ENCODE data around the gene PSORS1C2.

Gene PSORS1C2

GRCh38 chr6:31113861-31114540, 24.9 kb downstream of the PSORS1C2 start:
- DNase-seq (ENCODE audit: low spot score), result no peak

DNA sequence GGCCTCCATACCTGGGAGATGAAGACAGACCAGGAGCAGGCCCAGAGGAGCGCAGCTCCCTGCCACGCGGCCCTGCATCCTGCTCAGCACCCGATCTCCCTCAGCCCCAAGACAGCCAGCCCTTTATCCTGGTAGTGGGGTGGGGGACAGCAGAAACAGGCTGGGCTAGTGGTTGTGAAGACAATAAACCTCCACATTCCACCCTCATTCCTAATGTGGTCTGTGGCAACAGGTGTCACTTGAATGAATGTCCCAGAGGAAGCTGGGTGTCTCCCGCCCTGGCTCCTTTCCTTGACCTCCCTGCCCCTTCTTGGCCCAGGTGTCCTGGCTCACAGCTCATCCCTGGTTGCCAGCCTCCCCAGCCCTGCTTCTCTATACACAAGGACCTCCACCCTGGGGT, 26.4 kb downstream of the PSORS1C2 start, which contains the start of gene C6orf15:
C6orf15 (minus strand) TSS at position 98 of the 400 bp plus-strand sequence; CDS start at position 78, 20 bp downstream.
- DNase-seq (ENCODE audit: low spot score), result no peak

GRCh38 chr6:31111712-31112111, 27.2 kb downstream of the PSORS1C2 start:
- DNase-seq (ENCODE audit: low spot score), result no peak

DNA sequence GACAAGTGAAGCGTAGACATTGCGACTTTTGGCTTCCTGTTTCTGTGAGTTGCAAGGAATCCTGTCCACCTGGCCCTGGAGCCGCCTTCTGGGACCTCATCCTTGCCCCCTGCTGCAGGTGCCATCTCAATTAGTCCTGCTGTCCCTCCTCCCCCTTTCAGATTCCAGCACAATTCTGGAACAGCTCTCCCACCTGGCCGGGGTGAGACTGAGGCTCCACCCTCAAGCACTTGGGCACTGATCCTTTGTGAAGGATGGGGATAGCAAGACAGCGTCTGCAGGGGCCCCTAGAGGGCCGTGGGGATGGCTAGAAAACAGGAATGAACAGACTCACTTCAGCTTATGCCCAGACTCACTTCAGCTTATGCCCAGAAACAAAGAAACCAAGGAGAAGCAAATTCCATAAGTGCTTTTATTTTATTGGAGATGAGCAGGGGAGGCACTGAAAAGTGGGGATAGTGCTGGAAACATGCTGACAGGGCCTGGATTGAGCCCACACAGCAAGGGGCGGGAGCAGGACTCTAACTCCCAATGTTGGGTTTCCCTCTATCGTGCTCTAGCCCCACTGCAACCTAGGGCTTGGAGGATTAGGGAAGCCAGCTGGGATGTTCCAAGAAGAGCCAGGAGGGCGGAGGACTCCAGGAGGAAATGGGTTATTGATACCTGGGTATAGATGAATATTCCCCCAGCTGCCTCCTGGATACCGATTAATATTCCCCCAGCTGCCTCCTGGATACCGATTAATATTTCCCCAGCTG, 27.9 kb downstream of the PSORS1C2 start:
- no peak for DNase-seq (ENCODE audit: low spot score)

DNA sequence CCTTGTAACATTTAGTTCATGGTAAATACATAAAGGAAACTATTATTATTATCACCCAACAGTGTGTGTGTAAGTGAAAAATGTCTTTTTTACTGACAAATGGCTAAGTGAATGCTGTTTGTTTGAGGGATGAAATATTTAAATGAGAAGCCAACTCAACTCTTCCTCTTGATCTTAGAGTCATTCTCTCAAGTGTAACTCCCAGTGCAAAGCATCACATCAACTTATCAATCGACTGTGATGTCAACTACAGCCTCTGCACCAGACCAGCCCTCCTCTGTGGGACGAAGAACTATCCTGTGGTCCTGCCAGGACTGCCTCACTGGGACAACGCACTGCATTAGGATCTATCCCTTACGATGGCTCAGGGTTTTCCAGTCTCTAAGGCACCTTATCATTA, 31.8 kb downstream of the PSORS1C2 start:
- DNase-seq (ENCODE audit: low spot score), result no peak

GRCh38 chr6:31103136-31103535, 35.7 kb downstream of the PSORS1C2 start:
- DNase-seq (ENCODE audit: low spot score), result no peak

GRCh38 chr6:31098449-31098938, 40.4 kb downstream of the PSORS1C2 start:
- DNase-seq (ENCODE audit: low spot score), result no peak

GRCh38 chr6:31096656-31097055, 42.2 kb downstream of the PSORS1C2 start:
- DNase-seq (ENCODE audit: low spot score), result no peak

DNA sequence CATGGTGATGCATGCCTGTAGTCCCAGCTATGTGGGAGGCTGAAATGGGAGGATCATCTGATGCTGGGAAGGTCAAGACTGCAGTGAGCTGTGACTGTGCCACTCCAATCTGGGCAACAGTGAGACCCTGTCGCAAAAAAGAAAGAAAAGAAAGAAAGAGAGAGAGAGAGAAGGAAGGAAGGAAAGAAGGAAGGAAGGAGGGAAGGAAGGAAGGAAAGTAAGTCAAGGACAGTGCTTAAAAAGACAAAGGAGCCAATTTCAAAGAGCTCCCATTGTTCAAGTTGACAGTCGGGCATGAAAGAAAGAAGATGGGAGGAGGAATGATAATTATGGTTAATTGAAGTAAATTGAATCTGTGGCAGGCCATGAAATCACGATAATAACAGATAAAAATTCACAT, 42.7 kb downstream of the PSORS1C2 start:
- no peak for DNase-seq (ENCODE audit: low spot score)

DNA sequence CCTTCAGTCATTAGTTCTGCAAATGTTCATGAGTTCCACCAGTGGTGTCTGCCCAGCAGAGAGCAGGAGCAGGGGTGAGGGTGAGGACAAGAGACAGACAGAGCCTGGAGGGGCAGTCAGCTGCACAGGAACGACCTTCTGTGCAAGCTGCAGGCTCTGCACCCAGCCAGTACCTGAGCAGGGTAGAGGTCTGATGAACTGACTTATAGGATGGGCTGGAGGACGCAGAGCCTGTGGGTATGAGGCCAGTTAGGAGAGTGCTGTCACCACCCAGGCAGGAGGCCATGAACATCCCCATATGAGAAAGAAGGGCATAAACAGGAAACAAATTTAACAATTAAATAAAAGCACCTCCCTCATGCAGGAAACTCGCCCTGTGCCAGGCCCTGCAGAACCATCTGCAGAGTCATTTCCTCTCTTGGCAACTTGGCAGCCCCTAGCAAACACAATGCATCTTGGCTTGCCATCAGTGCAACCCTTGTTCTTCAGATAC, 44.4 kb downstream of the PSORS1C2 start:
- DNase-seq (ENCODE audit: low spot score), result no peak

DNA sequence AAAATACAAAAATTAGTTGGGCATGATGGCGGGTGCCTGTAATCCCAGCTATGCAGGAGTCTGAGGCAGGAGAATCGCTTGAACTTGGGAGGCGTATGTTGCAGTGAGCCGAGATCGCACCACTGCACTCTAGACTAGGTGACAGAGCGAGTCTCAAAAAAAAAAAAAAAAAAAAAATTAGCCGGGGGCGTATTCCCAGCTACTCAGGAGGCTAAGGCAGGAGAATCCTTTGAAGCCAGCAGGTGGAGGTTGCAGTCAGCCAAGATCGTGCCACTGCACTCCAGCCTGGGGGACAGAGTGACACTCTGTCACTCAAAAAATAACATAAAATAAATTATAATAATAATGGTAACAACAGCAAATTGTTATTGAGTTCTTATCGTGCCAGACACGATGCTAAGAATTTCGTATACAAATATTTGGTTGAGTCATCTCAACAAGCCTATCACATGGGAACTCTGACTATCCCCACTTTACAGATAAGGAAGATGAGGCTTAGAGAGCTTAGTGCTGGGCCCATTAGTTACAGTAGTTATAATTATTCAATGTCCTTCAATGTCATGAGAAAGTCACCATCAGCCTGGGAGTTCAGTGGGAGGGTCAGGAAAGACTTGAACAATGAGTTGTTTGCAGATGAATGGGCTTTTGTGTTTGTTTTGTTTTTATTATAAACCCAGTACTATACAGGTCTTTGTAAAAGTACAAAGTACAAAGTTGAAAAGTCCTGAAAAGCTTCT, 45.9 kb downstream of the PSORS1C2 start:
- DNase-seq (ENCODE audit: low spot score), result no peak

DNA sequence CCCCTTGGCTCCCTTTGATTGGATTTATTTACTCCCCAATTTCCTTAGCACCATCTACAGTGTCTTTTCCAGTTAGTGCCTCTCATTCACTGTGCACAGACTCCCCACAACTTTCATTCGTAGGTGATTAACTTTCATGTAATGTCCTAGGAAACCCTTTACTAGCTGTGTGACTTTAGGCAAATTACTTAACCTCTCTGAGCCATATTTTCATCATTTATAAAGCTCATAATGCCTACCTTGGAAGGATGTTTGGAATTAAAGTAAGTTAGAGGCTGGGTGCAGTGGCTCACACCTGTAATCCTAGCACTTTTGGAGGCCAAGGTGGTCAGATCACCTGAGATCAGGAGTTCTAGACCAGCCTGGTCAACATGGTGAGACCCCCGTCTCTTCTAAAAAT, 46.6 kb downstream of the PSORS1C2 start:
- no peak for DNase-seq (ENCODE audit: low spot score)

DNA sequence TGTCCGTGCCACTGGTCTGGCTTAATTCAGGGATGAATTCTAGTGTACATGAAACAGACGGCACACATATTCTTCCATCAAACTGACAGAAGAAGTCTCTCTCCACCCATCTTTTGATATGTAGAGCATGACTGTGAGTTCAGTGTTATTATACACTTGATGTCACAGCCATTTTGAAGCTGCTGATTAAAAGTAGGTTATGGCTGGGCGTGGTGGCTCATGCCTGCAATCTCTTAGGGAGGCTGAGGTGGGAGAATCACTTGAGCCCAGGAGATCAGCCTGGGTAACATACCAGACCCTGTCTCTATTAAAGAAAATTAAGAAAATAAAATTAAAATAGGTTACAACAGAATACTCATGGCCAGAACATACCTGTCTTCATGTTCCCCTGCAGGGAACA, 47.2 kb downstream of the PSORS1C2 start:
- DNase-seq (ENCODE audit: low spot score), result no peak

DNA sequence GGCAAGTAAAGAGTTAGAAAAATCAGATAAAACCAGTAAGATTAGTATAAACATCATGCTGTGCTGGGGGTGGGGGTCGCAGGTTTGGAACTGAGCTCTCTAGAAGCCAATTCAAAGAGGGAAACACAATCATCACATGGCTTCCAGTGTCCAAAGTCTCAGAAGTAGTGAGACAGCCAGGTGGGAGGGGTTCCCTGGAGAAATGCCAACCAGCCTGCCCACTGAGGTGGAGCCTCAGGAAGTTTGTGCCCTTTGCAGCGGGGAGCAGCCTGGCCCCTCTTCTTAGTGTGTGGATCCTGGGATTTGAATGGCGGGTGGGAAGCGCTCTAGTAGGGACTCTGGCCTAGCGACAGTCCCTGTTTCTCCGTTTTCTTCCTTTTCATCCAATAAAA, 47.9 kb downstream of the PSORS1C2 start:
- DNase-seq (ENCODE audit: low spot score), result no peak

DNA sequence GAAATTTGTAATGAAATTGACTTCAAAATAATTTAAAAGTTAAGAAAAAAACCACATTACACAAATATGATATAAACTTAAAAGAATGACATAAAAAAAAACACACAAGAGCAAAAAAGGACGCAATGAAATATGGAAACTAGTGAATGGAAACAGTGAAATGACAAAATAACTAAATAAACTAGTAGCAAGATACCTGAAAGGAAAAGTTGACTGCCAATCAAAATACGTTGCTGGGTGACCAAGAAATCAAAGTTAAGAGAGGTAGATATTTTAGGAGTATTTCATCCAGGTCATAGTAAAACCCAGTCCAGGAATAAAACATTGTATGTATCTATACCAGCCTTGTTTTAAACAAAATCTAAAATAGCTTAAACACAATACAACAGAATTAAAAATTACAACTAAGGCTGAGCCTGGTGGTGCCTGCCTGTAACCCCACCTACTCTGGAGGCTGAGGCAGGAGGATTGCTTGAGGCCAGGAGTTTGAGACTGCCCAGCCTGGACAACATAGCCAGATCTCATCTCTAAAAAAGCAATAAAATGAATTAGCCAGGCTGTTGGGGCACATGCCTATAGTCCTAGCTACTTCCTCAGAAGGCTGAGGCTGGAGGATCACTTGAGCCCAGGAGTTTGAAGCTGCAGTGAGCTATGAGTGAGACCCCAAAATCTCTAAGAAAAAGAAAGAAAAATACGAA, 48.4 kb downstream of the PSORS1C2 start:
- DNase-seq (ENCODE audit: low spot score), result no peak
